ENCODE data around the gene CRK.
"Not testable (repeated sequence)": the region's sequence is repeated elsewhere in the genome, so short reads cannot be mapped to it uniquely, and the experiment has no call there.

Gene CRK

GRCh38 chr17:1462164-1463112, 6.4 kb upstream of the CRK start:
- DNase-seq, result peak in 1 of 2 experiments; percentile 37

- no peak for DNase-seq
Observed at GRCh38 chr17:1461198-1461944, 5.3 kb upstream of the CRK start.

GRCh38 chr17:1460233-1460632, 4.2 kb upstream of the CRK start:
- DNase-seq, result peak in 1 of 2 experiments; percentile 62

GRCh38 chr17:1455291-1455796, 688 bp downstream of the CRK start:
- peak in 1 of 2 experiments; percentile 37 for DNase-seq

GRCh38 chr17:1454541-1454940, 1.5 kb downstream of the CRK start:
- no peak for DNase-seq

GRCh38 chr17:1453694-1454093, 2.3 kb downstream of the CRK start:
- DNase-seq, result not testable (repeated sequence)

- DNase-seq, result no peak
Observed at GRCh38 chr17:1452836-1453235, 3.2 kb downstream of the CRK start.

GRCh38 chr17:1450261-1450660, 5.8 kb downstream of the CRK start:
- DNase-seq, result not testable (repeated sequence)

GRCh38 chr17:1449412-1449967, 6.5 kb downstream of the CRK start:
- DNase-seq, result no peak

- no peak for DNase-seq
Observed at GRCh38 chr17:1447052-1447451, 9.0 kb downstream of the CRK start.

- no peak for DNase-seq
Observed at GRCh38 chr17:1446201-1446600, 9.8 kb downstream of the CRK start.

- DNase-seq, result not testable (repeated sequence)
Observed at GRCh38 chr17:1445695-1446094, 10.3 kb downstream of the CRK start.

GRCh38 chr17:1442721-1443120, 13.3 kb downstream of the CRK start:
- DNase-seq, result not testable (repeated sequence)

GRCh38 chr17:1442187-1442586, 13.8 kb downstream of the CRK start:
- DNase-seq, result no peak

GRCh38 chr17:1440921-1441320, 15.1 kb downstream of the CRK start:
- no peak for DNase-seq

GRCh38 chr17:1438593-1439083, 17.4 kb downstream of the CRK start:
- DNase-seq, result no peak

- DNase-seq, result no peak
Observed at GRCh38 chr17:1435326-1435725, 20.7 kb downstream of the CRK start.

GRCh38 chr17:1434150-1434549, 21.9 kb downstream of the CRK start:
- DNase-seq, result no peak

GRCh38 chr17:1431631-1432104, 24.4 kb downstream of the CRK start:
- DNase-seq, result no peak

GRCh38 chr17:1423456-1424135, 32.4 kb downstream of the CRK start:
- DNase-seq, result no peak

GRCh38 chr17:1422885-1423284, 33.1 kb downstream of the CRK start:
- no peak for DNase-seq

- no peak for DNase-seq
Observed at GRCh38 chr17:1421470-1421869, 34.6 kb downstream of the CRK start.
